ENCODE results near the gene GLIPR2.

- no peak for TF ChIP-seq CTCF (IDR thresholded peaks at IDR 0.05; ENCODE audit: low read depth, low read length)
- TF ChIP-seq EZH2phosphoT487 (IDR thresholded peaks at IDR 0.05; ENCODE audit: low read depth) = no peak
These were observed 14.6 kb upstream of the GLIPR2 start for GRCh38 chr9:36121971-36122370.
